Parathyroid adenoma (tissue), 2 donors: ENCODE data around the gene SOSTDC1.

Experiments used
- H2AFZ ChIP-seq: fragments of 300-600 bp; sonication (generic); one replicate; pipeline ENCODE4 v1.7.0; 2017; ENCODE audit warnings: antibody characterized with exemption, mild to moderate bottlenecking
- H3K27ac ChIP-seq: fragments of 300-600 bp; sonication (generic); one replicate; pipeline ENCODE4 v1.7.0; 2017
- H3K27me3 ChIP-seq: fragments of 300-600 bp; sonication (generic); one replicate; pipeline ENCODE4 v1.7.0; 2017; ENCODE audit warnings: low read length; ENCODE audit not compliant: control insufficient read depth, insufficient read depth
- H3K36me3 ChIP-seq: fragments of 300-600 bp; sonication (generic); one replicate; pipeline ENCODE4 v1.7.0; 2017; ENCODE audit warnings: low read length; ENCODE audit not compliant: control insufficient read depth, insufficient read depth
- H3K4me1 ChIP-seq: fragments of 300-600 bp; sonication (generic); one replicate; pipeline ENCODE4 v1.7.0; 2017; ENCODE audit warnings: control low read depth
- H3K4me2 ChIP-seq: fragments of 300-600 bp; sonication (generic); one replicate; pipeline ENCODE4 v1.7.0; 2017; ENCODE audit warnings: low read length
- H3K4me3 ChIP-seq: fragments of 300-600 bp; sonication (generic); one replicate; pipeline ENCODE4 v1.7.0; 2017; ENCODE audit warnings: low read depth, low read length
- H3K79me2 ChIP-seq: fragments of 300-600 bp; sonication (generic); one replicate; pipeline ENCODE4 v1.7.0; 2017; ENCODE audit warnings: control low read depth
- H3K9ac ChIP-seq: fragments of 300-600 bp; sonication (generic); one replicate; pipeline ENCODE4 v1.7.0; 2017; ENCODE audit warnings: mild to moderate bottlenecking
- H3K9me3 ChIP-seq: fragments of 300-600 bp; sonication (generic); one replicate; pipeline ENCODE4 v1.7.0; 2017; ENCODE audit warnings: low read length; ENCODE audit not compliant: control insufficient read depth
- TF ChIP-seq, protein P1 (sequence below): fragments of 300-600 bp; sonication (generic); IDR thresholded peaks from one replicate; pipeline ENCODE4 v1.7.0; 2017; ENCODE audit warnings: antibody characterized with exemption, mild to moderate bottlenecking
- donor health status: primary hyperparathyroidism.

Gene SOSTDC1

GRCh38 chr7:16422103-16422435 is 43.5 kb downstream of the SOSTDC1 start:
- Histone ChIP-seq H3K9me3 (no peaks in the 10 kb centered on the region), H3K36me3 (no peaks in the 10 kb centered on the region), H3K27ac (peak overlapping the region; percentile 88), H3K4me1 (peaks cover 8% of the 10 kb centered on the region), H3K79me2 (no peaks in the 10 kb centered on the region), H3K4me2 (peak overlapping the region; percentile 62), H3K9ac (no peak overlapping the region), H3K4me3 (no peak overlapping the region), H3K27me3 (no peaks in the 10 kb centered on the region), H2AFZ (peak overlapping the region; percentile 93)
- TF ChIP-seq, protein P1, sequence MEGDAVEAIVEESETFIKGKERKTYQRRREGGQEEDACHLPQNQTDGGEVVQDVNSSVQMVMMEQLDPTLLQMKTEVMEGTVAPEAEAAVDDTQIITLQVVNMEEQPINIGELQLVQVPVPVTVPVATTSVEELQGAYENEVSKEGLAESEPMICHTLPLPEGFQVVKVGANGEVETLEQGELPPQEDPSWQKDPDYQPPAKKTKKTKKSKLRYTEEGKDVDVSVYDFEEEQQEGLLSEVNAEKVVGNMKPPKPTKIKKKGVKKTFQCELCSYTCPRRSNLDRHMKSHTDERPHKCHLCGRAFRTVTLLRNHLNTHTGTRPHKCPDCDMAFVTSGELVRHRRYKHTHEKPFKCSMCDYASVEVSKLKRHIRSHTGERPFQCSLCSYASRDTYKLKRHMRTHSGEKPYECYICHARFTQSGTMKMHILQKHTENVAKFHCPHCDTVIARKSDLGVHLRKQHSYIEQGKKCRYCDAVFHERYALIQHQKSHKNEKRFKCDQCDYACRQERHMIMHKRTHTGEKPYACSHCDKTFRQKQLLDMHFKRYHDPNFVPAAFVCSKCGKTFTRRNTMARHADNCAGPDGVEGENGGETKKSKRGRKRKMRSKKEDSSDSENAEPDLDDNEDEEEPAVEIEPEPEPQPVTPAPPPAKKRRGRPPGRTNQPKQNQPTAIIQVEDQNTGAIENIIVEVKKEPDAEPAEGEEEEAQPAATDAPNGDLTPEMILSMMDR, result no peak

GRCh38 chr7:16421333-16422102 is 44.0 kb downstream of the SOSTDC1 start, which contains the start of gene CRPPA:
Gene CRPPA, minus strand, starts transcription at chr7:16421538. Its CDS starts 216 bp downstream, at chr7:16421322.
- peak within 1 kb of the TSS; percentile 58 for H3K4me3 ChIP-seq
- H3K4me2 ChIP-seq, result peak within 1 kb of the TSS; percentile 62
- H3K4me1 ChIP-seq, result peaks cover 8% of the 10 kb centered on the region

DNA sequence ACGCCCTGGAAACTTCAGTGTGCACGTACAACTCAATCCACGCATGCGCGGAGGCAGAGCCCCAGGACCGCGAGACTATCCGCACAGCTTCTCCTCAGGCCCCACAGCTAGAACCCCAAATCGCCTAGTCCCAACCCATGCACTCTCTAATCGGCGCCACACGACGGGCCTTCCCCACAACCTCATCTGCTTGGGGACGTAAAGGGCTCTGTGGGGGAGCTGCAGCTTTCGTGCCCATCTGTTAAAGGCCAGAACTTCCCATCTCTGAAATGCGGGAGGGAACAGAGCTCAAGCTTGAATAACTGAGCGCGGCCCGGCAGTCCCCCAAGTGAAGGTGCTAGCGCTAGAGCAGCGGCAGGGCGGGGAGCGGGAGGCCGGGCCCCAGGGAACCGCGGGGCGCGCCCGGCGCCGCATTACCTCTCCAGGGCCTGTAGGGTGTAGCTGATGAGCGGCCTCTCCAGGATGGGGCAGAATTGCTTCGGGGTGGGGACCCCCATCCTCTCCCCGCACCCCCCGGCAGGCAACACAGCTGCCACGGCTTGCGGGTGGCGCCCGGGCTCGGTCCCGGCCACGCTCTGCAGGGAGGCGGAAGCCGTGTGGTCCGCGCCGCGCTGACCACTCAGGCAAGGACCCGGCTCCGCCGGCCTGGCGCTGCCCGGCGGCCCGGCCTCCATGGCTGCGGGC is 44.7 kb downstream of the SOSTDC1 start:
- Histone ChIP-seq H3K9ac (peak overlapping the region; percentile 95), H3K9me3 (no peaks in the 10 kb centered on the region), H2AFZ (peak overlapping the region; percentile 93), H3K4me1 (peaks cover 8% of the 10 kb centered on the region), H3K79me2 (no peaks in the 10 kb centered on the region), H3K36me3 (no peaks in the 10 kb centered on the region), H3K4me2 (peak overlapping the region; percentile 62), H3K4me3 (peak overlapping the region; percentile 58), H3K27me3 (no peaks in the 10 kb centered on the region), H3K27ac (peak overlapping the region; percentile 88)
- TF ChIP-seq, protein P1, result peak; percentile 25

More at GRCh38 chr7:16421333-16422102, 44.0 kb downstream of the SOSTDC1 start, which contains the start of gene CRPPA:
- peak within 1 kb of the TSS; percentile 95 for H3K9ac ChIP-seq
- H2AFZ ChIP-seq, result peak within 1 kb of the TSS; percentile 93
- TF ChIP-seq, protein P1, result no peak
- no peaks in the 10 kb centered on the region for H3K36me3 ChIP-seq
- no peaks in the 10 kb centered on the region for H3K27me3 ChIP-seq
- H3K9me3 ChIP-seq, result no peaks in the 10 kb centered on the region
- peak within 1 kb of the TSS; percentile 88 for H3K27ac ChIP-seq
- no peaks in the 10 kb centered on the region for H3K79me2 ChIP-seq

DNA sequence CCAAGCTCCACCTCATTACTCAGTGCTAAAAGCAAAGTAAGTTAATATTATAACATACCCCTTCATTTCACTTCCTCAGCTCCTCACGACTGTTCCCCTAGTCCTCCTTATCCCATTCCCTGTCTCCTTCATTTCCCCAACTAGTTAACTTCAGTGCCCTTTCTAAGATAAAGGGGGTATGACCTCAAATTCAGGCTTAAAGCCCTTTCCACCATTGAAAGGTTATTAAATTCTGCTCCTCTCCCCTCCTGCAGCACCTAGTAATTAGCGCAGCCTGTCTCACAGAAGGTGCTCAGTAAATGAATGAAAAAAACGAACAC is 45.2 kb downstream of the SOSTDC1 start:
- Histone ChIP-seq H3K9ac (no peak overlapping the region), H2AFZ (peak overlapping the region; percentile 93), H3K27me3 (no peaks in the 10 kb centered on the region), H3K4me3 (peak overlapping the region; percentile 58), H3K36me3 (no peaks in the 10 kb centered on the region), H3K4me2 (peak overlapping the region; percentile 62), H3K9me3 (no peaks in the 10 kb centered on the region), H3K4me1 (peaks cover 8% of the 10 kb centered on the region), H3K27ac (peak overlapping the region; percentile 88), H3K79me2 (no peaks in the 10 kb centered on the region)
- TF ChIP-seq, protein P1, result no peak
